DMS 273 treated with DMSO at 0.1 percent for 48 hours (cell line): ENCODE results near the gene TMEM39A.

Experiments used
- DNase-seq: peaks from one replicate; lab custom pipeline; 2025; lab: John Stamatoyannopoulos, UW

The TMEM39A gene

GRCh38 chr3:119463171-119464169, at the start of gene TMEM39A:
Gene TMEM39A, minus strand, starts transcription at chr3:119463615. Its CDS starts 1,541 bp downstream, at chr3:119462074.
- DNase-seq: peak; percentile 98

- DNase-seq: no peak
Measured at GRCh38 chr3:119510690-119511089, 47.3 kb upstream of the TMEM39A start.

- DNase-seq: no peak
Measured at GRCh38 chr3:119508172-119508845, 44.9 kb upstream of the TMEM39A start.

- no peak for DNase-seq
Measured at GRCh38 chr3:119507404-119507803, 44.0 kb upstream of the TMEM39A start.

GRCh38 chr3:119506631-119507030, 43.2 kb upstream of the TMEM39A start:
- no peak for DNase-seq

GRCh38 chr3:119500901-119501300, 37.5 kb upstream of the TMEM39A start:
- no peak for DNase-seq

- DNase-seq: no peak
Measured at GRCh38 chr3:119500265-119500664, 36.9 kb upstream of the TMEM39A start.

GRCh38 chr3:119498186-119499011, 35.0 kb upstream of the TMEM39A start, which contains the start of gene TIMMDC1:
Gene TIMMDC1, plus strand, starts transcription at chr3:119498547. Its CDS starts 187 bp downstream, at chr3:119498734.
- DNase-seq: peak; percentile 96

- DNase-seq: no peak
Measured at GRCh38 chr3:119497820-119498185, 34.4 kb upstream of the TMEM39A start.

- DNase-seq: no peak
Measured at GRCh38 chr3:119494597-119494996, 31.2 kb upstream of the TMEM39A start.

- no peak for DNase-seq
Measured at GRCh38 chr3:119492810-119493209, 29.4 kb upstream of the TMEM39A start.

- DNase-seq: no peak
Measured at GRCh38 chr3:119492128-119492527, 28.7 kb upstream of the TMEM39A start.

- DNase-seq: no peak
Measured at GRCh38 chr3:119490153-119490552, 26.7 kb upstream of the TMEM39A start.

GRCh38 chr3:119485563-119485962, 22.1 kb upstream of the TMEM39A start:
- DNase-seq: no peak

- no peak for DNase-seq
Measured at GRCh38 chr3:119483101-119483500, 19.7 kb upstream of the TMEM39A start.

GRCh38 chr3:119481079-119481478, 17.7 kb upstream of the TMEM39A start:
- no peak for DNase-seq

GRCh38 chr3:119470866-119471265, 7.5 kb upstream of the TMEM39A start:
- DNase-seq: no peak

- DNase-seq: peak; percentile 16
Measured at GRCh38 chr3:119469418-119470189, 6.2 kb upstream of the TMEM39A start.

- no peak for DNase-seq
Measured at GRCh38 chr3:119468041-119468440, 4.6 kb upstream of the TMEM39A start.

GRCh38 chr3:119457246-119457645, 6.2 kb downstream of the TMEM39A start:
- DNase-seq: no peak

- no peak for DNase-seq
Measured at GRCh38 chr3:119456469-119456868, 6.9 kb downstream of the TMEM39A start.
